T-cell (primary cell): Measurements from ENCODE around the gene CDK17. TPM values are rescaled to one million over a fixed set of nuclear protein-coding genes. Genes with fewer than 3 reads are reported as not detected.
A peak's percentile ranks its signal among the peaks of the same experiment; 100 is the strongest.

Experiments used
- ATAC-seq, 4 experiments: fragments of 200-7000 bp in 3 of 4; fragments of 150-1000 bp in 1 of 4; cut with Tn5 transposase; replicated peaks in 1 of 4; 1 replicate in 3 of 4; 2 replicates in 1 of 4; pipeline ENCODE4 v1.10.0; 2021; ENCODE audit warnings: moderate library complexity in 3 of 4, mild to moderate bottlenecking in 2 of 4, moderate number of reproducible peaks in 1 of 4
- CTCF ChIA-PET, 2 donors: fragments of 300-600 bp; sonication (Branson Sonifier 250); formaldehyde crosslinking; loops; one replicate each; lab custom pipeline; 2022; ENCODE audit warnings: antibody characterized with exemption in 2 of 2; lab: Charles Lee
- POLR2A ChIA-PET, 2 donors: fragments of 300-600 bp; sonication (Branson Sonifier 250); formaldehyde crosslinking; loops; one replicate each; lab custom pipeline; 2022; ENCODE audit warnings: antibody characterized with exemption in 2 of 2; lab: Charles Lee
- DNase-seq, 35 experiments: peaks; one replicate each; pipeline versions ENCODE4 v3.0.0 to v3.0.0-alpha.2; 2013 to 2023
- H3K27ac ChIP-seq: one replicate; pipeline ENCODE4 v1.5.1; 2013; ENCODE audit warnings: low read length
- H3K27me3 ChIP-seq, 2 experiments: replicated peaks in 1 of 2; 1 replicate in 1 of 2; 2 replicates in 1 of 2; pipeline versions ENCODE4 v1.6.1 to v1.7.0; 2013; ENCODE audit warnings: low read length in 1 of 2, mixed read lengths in 1 of 2; ENCODE audit not compliant: control insufficient read depth in 2 of 2, insufficient read depth in 2 of 2; ENCODE audit errors: extremely low read depth in 1 of 2
- H3K36me3 ChIP-seq, 2 donors: 1 replicate in 1 of 2; 2 replicates in 1 of 2; pipeline versions ENCODE4 v1.6.1 to v1.7.0; 2013; ENCODE audit warnings: low read length in 1 of 2; ENCODE audit not compliant: control insufficient read depth in 2 of 2, insufficient read depth in 1 of 2; ENCODE audit errors: extremely low read depth in 1 of 2
- H3K4me1 ChIP-seq, 2 experiments: 1 replicate in 1 of 2; 2 replicates in 1 of 2; pipeline versions ENCODE4 v1.6.1 to v1.7.0; 2013; ENCODE audit warnings: low read length in 2 of 2, mixed read lengths in 1 of 2; ENCODE audit not compliant: insufficient read depth in 2 of 2, control insufficient read depth in 1 of 2; ENCODE audit errors: extremely low read depth in 1 of 2
- H3K4me3 ChIP-seq, 2 donors: 1 replicate in 1 of 2; 2 replicates in 1 of 2; pipeline versions ENCODE4 v1.5.1 to v1.7.0; 2013; ENCODE audit warnings: mild to moderate bottlenecking in 2 of 2, low read length in 1 of 2, moderate library complexity in 1 of 2; ENCODE audit not compliant: control insufficient read depth in 1 of 2; ENCODE audit errors: extremely low read depth in 1 of 2
- H3K9me3 ChIP-seq: 2 replicates; pipeline ENCODE4 v1.7.0; 2013
- H3K27ac Mint-ChIP-seq, 2 donors: one replicate each; pipeline ENCODE4 v1.8.0; 2020 to 2021; ENCODE audit warnings: mild to moderate bottlenecking in 2 of 2, mixed read lengths in 2 of 2
- H3K27me3 Mint-ChIP-seq, 2 donors: one replicate each; pipeline ENCODE4 v1.8.0; 2021 to 2022; ENCODE audit warnings: mixed read lengths in 2 of 2
- H3K36me3 Mint-ChIP-seq: one replicate; pipeline ENCODE4 v1.8.0; 2021; ENCODE audit warnings: mixed read lengths
- H3K4me1 Mint-ChIP-seq, 3 donors: one replicate each; pipeline ENCODE4 v1.8.0; 2020 to 2022; ENCODE audit warnings: mixed read lengths in 3 of 3, mild to moderate bottlenecking in 1 of 3
- H3K4me3 Mint-ChIP-seq, 3 donors: one replicate each; pipeline ENCODE4 v1.8.0; 2020 to 2022; ENCODE audit warnings: mild to moderate bottlenecking in 3 of 3, mixed read lengths in 3 of 3, moderate library complexity in 3 of 3
- H3K9me3 Mint-ChIP-seq, 3 donors: one replicate each; pipeline ENCODE4 v1.8.0; 2020 to 2022; ENCODE audit warnings: mixed read lengths in 3 of 3
- WGBS: methylation state at CpG from one replicate; pipeline ENCODE4 v1.1.5; 2013; ENCODE audit warnings: missing lambda C conversion rate; ENCODE audit not compliant: insufficient coverage; 5-methylcytosine and 5-hydroxymethylcytosine counted together
- total RNA-seq, 35 experiments: library from RNA in 6 of 35; stranded (reverse) in 6 of 35; fragments of 120-200 nt in 1 of 35; gene quantifications; one replicate each; pipeline versions ENCODE4 v1.2.1 to v1.2.4 and lab custom pipeline; 2013 to 2026

Gene CDK17
- total RNA-seq, 5 donors from 2014 or later (not counting 1 experiment from before 2014, with no cell fraction given), result 56.4 to 114 (median 72.2) TPM

- H3K27ac ChIP-seq, result no peak overlapping the region
- peaks cover 0 to 7% (median 0%) of the 10 kb centered on the region in 3 donors for H3K9me3 Mint-ChIP-seq
- peak overlapping the region in 2 of 3 donors; percentile 7 to 88 for H3K4me3 Mint-ChIP-seq
- H3K4me3 ChIP-seq, result no peak overlapping the region
- ChIA-PET POLR2A (interaction anchor here (0.6 to 1.4 kb wide), 6 partner anchors 17 to 121 kb away, joined by 3 to 9 read pairs (median 4); no protein-coding TSS in a partner anchor), CTCF (interaction anchor here (0.6 to 1.5 kb wide), 6 partner anchors 23 to 166 kb away, joined by 3 to 8 read pairs (median 6); no protein-coding TSS in a partner anchor)
- H3K36me3 Mint-ChIP-seq, result peaks cover 8% of the 10 kb centered on the region
- H3K27me3 ChIP-seq, result no peaks in the 10 kb centered on the region
- H3K4me1 ChIP-seq, result peaks cover 38 to 45% of the 10 kb centered on the region in 2 experiments
- H3K4me1 Mint-ChIP-seq, result peaks cover 81 to 85% (median 81%) of the 10 kb centered on the region in 3 donors
- ATAC-seq, result no peak
- no peaks in the 10 kb centered on the region for H3K36me3 ChIP-seq
- peak overlapping the region; percentile 77 to 79 for H3K27ac Mint-ChIP-seq
- DNase-seq, result no peak
- no peaks in the 10 kb centered on the region for H3K9me3 ChIP-seq
- no peaks in the 10 kb centered on the region for H3K27me3 Mint-ChIP-seq
Observed at GRCh38 chr12:96375170-96375569, 25.1 kb downstream of the CDK17 start.

GRCh38 chr12:96371790-96372699 is 28.2 kb downstream of the CDK17 start:
- ATAC-seq, result no peak
- Mint-ChIP-seq H3K27ac (peak overlapping the region in 1 of 2 donors; percentile 16), H3K4me1 (peaks cover 79 to 90% (median 82%) of the 10 kb centered on the region in 3 donors), H3K27me3 (no peaks in the 10 kb centered on the region), H3K4me3 (peak overlapping the region in 1 of 3 donors; percentile 22), H3K36me3 (peaks cover 14% of the 10 kb centered on the region), H3K9me3 (no peaks in the 10 kb centered on the region)
- H3K27me3 ChIP-seq, result no peaks in the 10 kb centered on the region
- no peak overlapping the region for H3K27ac ChIP-seq
- WGBS, result no CpG with 5 or more reads among the region's 2 CpGs
- no peak for DNase-seq
- no peaks in the 10 kb centered on the region for H3K36me3 ChIP-seq
- no peaks in the 10 kb centered on the region for H3K9me3 ChIP-seq
- H3K4me3 ChIP-seq, result no peak overlapping the region
- POLR2A ChIA-PET, result interaction anchor here in 1 of 2 donors (0.6 to 1.9 kb wide), 3 partner anchors 9 to 24 kb away, joined by 3 to 7 read pairs (median 5); no protein-coding TSS in a partner anchor
- H3K4me1 ChIP-seq, result peaks cover 38 to 46% of the 10 kb centered on the region in 2 experiments
- CTCF ChIA-PET, result interaction anchor here in 1 of 2 donors (0.7 kb wide), 1 partner anchor 305 kb away, joined by 3 read pairs; no protein-coding TSS in a partner anchor

- Mint-ChIP-seq H3K9me3 (no peaks in the 10 kb centered on the region), H3K27ac (peak overlapping the region in 1 of 2 donors; percentile 48), H3K4me3 (peak overlapping the region in 1 of 3 donors; percentile 23), H3K4me1 (peaks cover 80 to 93% (median 83%) of the 10 kb centered on the region in 3 donors), H3K27me3 (no peaks in the 10 kb centered on the region), H3K36me3 (peaks cover 14% of the 10 kb centered on the region)
- DNase-seq, result no peak
- Histone ChIP-seq H3K27ac (no peak overlapping the region), H3K36me3 (no peaks in the 10 kb centered on the region), H3K4me3 (no peak overlapping the region), H3K27me3 (no peaks in the 10 kb centered on the region), H3K9me3 (no peaks in the 10 kb centered on the region), H3K4me1 (peaks cover 36 to 40% of the 10 kb centered on the region in 2 experiments)
- WGBS, result 100% methylated on average over 1 of the region's 5 CpGs
- CTCF ChIA-PET, result interaction anchor here in 1 of 2 donors (0.6 to 1.1 kb wide), 3 partner anchors 24 to 1634 kb away, joined by 3 read pairs; no protein-coding TSS in a partner anchor
- no peak for ATAC-seq
- POLR2A ChIA-PET, result interaction anchor here (0.7 to 1.9 kb wide), 3 partner anchors 10 to 26 kb away, joined by 3 to 7 read pairs (median 5); no protein-coding TSS in a partner anchor
Observed at GRCh38 chr12:96371138-96371789, 29.0 kb downstream of the CDK17 start.

- no peaks in the 10 kb centered on the region for H3K27me3 ChIP-seq
- WGBS, result no CpG with 5 or more reads among the region's 1 CpG
- no peak overlapping the region for H3K4me3 Mint-ChIP-seq
- H3K9me3 ChIP-seq, result no peaks in the 10 kb centered on the region
- no peaks in the 10 kb centered on the region for H3K36me3 ChIP-seq
- H3K4me1 Mint-ChIP-seq, result peaks cover 77 to 88% (median 78%) of the 10 kb centered on the region in 3 donors
- CTCF ChIA-PET, result interaction anchor here (0.6 to 1.0 kb wide), 4 partner anchors 31 to 167 kb away, joined by 3 to 5 read pairs (median 4); partner anchors contain the start of gene CDK17 (in 1 of the 2)
- H3K9me3 Mint-ChIP-seq, result peaks cover 0 to 3% (median 0%) of the 10 kb centered on the region in 3 donors
- DNase-seq (no peak), ATAC-seq (no peak)
- peaks cover 18% of the 10 kb centered on the region for H3K36me3 Mint-ChIP-seq
- POLR2A ChIA-PET, result interaction anchor here (0.5 to 1.0 kb wide), 3 partner anchors 8 to 19 kb away, joined by 4 to 7 read pairs (median 4); no protein-coding TSS in a partner anchor
- no peak overlapping the region for H3K27ac ChIP-seq
- H3K27ac Mint-ChIP-seq, result no peak overlapping the region
- no peaks in the 10 kb centered on the region for H3K27me3 Mint-ChIP-seq
- H3K4me3 ChIP-seq, result no peak overlapping the region
- H3K4me1 ChIP-seq, result peaks cover 26 to 30% of the 10 kb centered on the region in 2 experiments
Observed at GRCh38 chr12:96368687-96369086, 31.6 kb downstream of the CDK17 start.

GRCh38 chr12:96368233-96368632 is 32.0 kb downstream of the CDK17 start:
- POLR2A ChIA-PET, result interaction anchor here (0.5 to 1.0 kb wide), 3 partner anchors 8 to 19 kb away, joined by 4 to 7 read pairs (median 4); no protein-coding TSS in a partner anchor
- no CpG with 5 or more reads among the region's 2 CpGs for whole genome bisulfite sequencing
- H3K27ac Mint-ChIP-seq, result no peak overlapping the region

More at GRCh38 chr12:96368233-96368632, 32.0 kb downstream of the CDK17 start:
- Histone ChIP-seq H3K9me3 (no peaks in the 10 kb centered on the region), H3K36me3 (no peaks in the 10 kb centered on the region), H3K4me1 (peaks cover 21 to 30% of the 10 kb centered on the region in 2 experiments), H3K27me3 (no peaks in the 10 kb centered on the region), H3K4me3 (no peak overlapping the region), H3K27ac (no peak overlapping the region)
- peaks cover 18% of the 10 kb centered on the region for H3K36me3 Mint-ChIP-seq
- H3K9me3 Mint-ChIP-seq, result peaks cover 0 to 3% (median 0%) of the 10 kb centered on the region in 3 donors
- DNase-seq (no peak), ATAC-seq (no peak)
- peak overlapping the region in 1 of 3 donors; percentile 22 for H3K4me3 Mint-ChIP-seq
- CTCF ChIA-PET, result interaction anchor here (0.6 to 1.0 kb wide), 5 partner anchors 32 to 168 kb away, joined by 3 to 5 read pairs (median 4); partner anchors contain the start of gene CDK17 (in 1 of the 2)
- H3K27me3 Mint-ChIP-seq, result no peaks in the 10 kb centered on the region
- peaks cover 77 to 88% (median 78%) of the 10 kb centered on the region in 3 donors for H3K4me1 Mint-ChIP-seq
